Karpas-422 (cell line): ENCODE measurements around the gene MAP3K10. TPM values are rescaled to one million over a fixed set of nuclear protein-coding genes. Genes with fewer than 3 reads are reported as not detected.

ENCODE experiments used
- DNase-seq: peaks from one replicate; pipeline ENCODE4 v3.0.0-alpha.2; 2015
- H2AFZ ChIP-seq: fragments of 200-600 bp; sonication (generic); 2 replicates; pipeline ENCODE4 v1.6.1; 2014; ENCODE audit warnings: antibody characterized with exemption, low read length, mixed read lengths
- H3K27ac ChIP-seq: fragments of 200-600 bp; sonication (generic); 2 replicates; pipeline ENCODE4 v1.5.1; 2014; ENCODE audit warnings: mild to moderate bottlenecking, low read length, moderate library complexity
- H3K27me3 ChIP-seq: fragments of 200-600 bp; sonication (generic); 2 replicates; pipeline ENCODE4 v1.6.1; 2014; ENCODE audit warnings: low read length, mixed read lengths
- H3K36me3 ChIP-seq: fragments of 200-600 bp; sonication (generic); 2 replicates; pipeline ENCODE4 v1.6.1; 2014; ENCODE audit warnings: low read length, mixed read lengths; ENCODE audit not compliant: insufficient read depth
- H3K4me1 ChIP-seq: fragments of 200-600 bp; sonication (generic); 2 replicates; pipeline ENCODE4 v1.6.1; 2014; ENCODE audit warnings: mild to moderate bottlenecking, low read length, mixed read lengths
- H3K4me2 ChIP-seq: fragments of 200-600 bp; sonication (generic); 2 replicates; pipeline ENCODE4 v1.6.1; 2014; ENCODE audit warnings: low read length, low read depth, mild to moderate bottlenecking; ENCODE audit not compliant: poor library complexity, severe bottlenecking
- H3K4me3 ChIP-seq: fragments of 200-600 bp; sonication (generic); 2 replicates; pipeline ENCODE4 v1.5.1; 2014; ENCODE audit warnings: mild to moderate bottlenecking, antibody characterized with exemption, low read length, mixed read lengths
- H3K79me2 ChIP-seq: fragments of 200-600 bp; sonication (generic); 2 replicates; pipeline ENCODE4 v1.6.1; 2014; ENCODE audit warnings: mild to moderate bottlenecking, low read length, mixed read lengths
- H3K9ac ChIP-seq: fragments of 200-600 bp; sonication (generic); 2 replicates; pipeline ENCODE4 v1.6.0; 2014; ENCODE audit warnings: low read length
- H3K9me2 ChIP-seq: fragments of 200-600 bp; sonication (generic), shearing (Covaris generic); replicated peaks from 2 replicates; pipeline ENCODE4 v1.6.0; 2014; ENCODE audit warnings: mild to moderate bottlenecking, low read length, moderate library complexity; ENCODE audit not compliant: insufficient read depth
- H3K9me3 ChIP-seq: fragments of 300-700, 200-600 bp; sonication (generic); 2 replicates; pipeline ENCODE4 v1.6.1; 2014; ENCODE audit warnings: low read length, mixed read lengths
- H4K20me1 ChIP-seq: fragments of 200-600 bp; sonication (generic); 2 replicates; pipeline ENCODE4 v1.6.1; 2014; ENCODE audit warnings: mild to moderate bottlenecking, antibody characterized with exemption, low read length, low read depth; ENCODE audit not compliant: insufficient read depth
- total RNA-seq: library from RNA; depleted of rRNA; stranded (reverse); fragments of >200 nt; shearing (Covaris generic); gene quantifications from 2 replicates; pipeline ENCODE4 v1.2.3, GENCODE V29; 2014; ENCODE audit warnings: low replicate concordance

MAP3K10 gene
- total RNA-seq, 1 experiment from 2014 or later, result 7.6 TPM

DNA sequence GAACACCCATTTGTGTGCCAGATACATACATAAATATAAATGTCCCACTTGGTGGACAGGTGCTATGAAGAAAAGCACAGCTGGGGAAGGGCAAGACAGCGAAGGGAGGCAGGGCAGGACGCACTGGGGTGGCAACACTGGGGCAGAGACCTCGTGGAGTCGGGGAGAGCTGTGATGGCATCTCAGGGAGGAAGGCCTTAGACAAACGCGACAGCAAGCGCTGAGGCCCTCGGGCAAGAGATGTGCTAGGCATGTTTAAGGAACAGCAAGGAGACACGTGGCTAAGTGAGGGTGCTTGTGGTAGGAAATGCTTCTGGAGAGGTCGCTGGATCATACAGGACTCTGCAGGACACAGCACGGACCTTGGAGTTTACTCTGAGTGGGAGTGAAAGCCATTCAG, 58.6 kb downstream of the MAP3K10 start:
- H3K36me3 ChIP-seq, result peaks cover 12% of the 10 kb centered on the region
- no peak overlapping the region for H3K27ac ChIP-seq
- no peak overlapping the region for H3K4me2 ChIP-seq
- no peak overlapping the region for H2AFZ ChIP-seq
- H3K4me3 ChIP-seq, result no peak overlapping the region
- peaks cover 84% of the 10 kb centered on the region for H3K79me2 ChIP-seq
- H3K4me1 ChIP-seq, result no peaks in the 10 kb centered on the region
- H4K20me1 ChIP-seq, result 0 out of 2 replicates have a peak, but pooled peaks cover 5% of the 10 kb centered on the region
- no peak overlapping the region for H3K9ac ChIP-seq
- H3K9me3 ChIP-seq, result no peaks in the 10 kb centered on the region
- no peaks in the 10 kb centered on the region for H3K9me2 ChIP-seq
- H3K27me3 ChIP-seq, result no peaks in the 10 kb centered on the region
- DNase-seq, result no peak

DNA sequence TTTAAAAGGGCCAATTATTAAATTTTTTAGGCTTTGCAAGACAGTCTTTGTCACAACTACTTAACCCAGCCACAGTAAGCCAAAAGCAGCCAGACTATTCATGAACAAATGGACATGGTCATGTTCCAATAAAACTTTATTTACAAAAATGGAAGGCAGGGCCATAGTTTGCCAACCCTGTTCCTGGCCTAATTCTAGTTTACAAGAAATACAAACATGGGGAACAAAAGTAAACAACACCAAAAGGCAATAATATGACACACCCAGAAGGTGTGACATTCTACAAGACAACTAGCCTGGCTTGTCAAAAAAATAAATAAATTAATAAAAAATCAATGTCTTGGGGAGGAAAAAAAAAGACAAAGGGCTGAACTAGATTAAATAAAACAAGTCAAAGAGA, 60.0 kb downstream of the MAP3K10 start:
- Histone ChIP-seq H3K4me3 (no peak overlapping the region), H3K9me3 (no peaks in the 10 kb centered on the region), H3K27me3 (no peaks in the 10 kb centered on the region), H3K27ac (no peak overlapping the region), H3K4me2 (no peak overlapping the region), H3K4me1 (no peaks in the 10 kb centered on the region), H3K79me2 (peaks cover 79% of the 10 kb centered on the region), H3K9ac (no peak overlapping the region), H2AFZ (no peak overlapping the region), H4K20me1 (0 out of 2 replicates have a peak, but pooled peaks cover 4% of the 10 kb centered on the region), H3K9me2 (no peaks in the 10 kb centered on the region), H3K36me3 (peaks cover 17% of the 10 kb centered on the region)
- DNase-seq, result no peak

DNA sequence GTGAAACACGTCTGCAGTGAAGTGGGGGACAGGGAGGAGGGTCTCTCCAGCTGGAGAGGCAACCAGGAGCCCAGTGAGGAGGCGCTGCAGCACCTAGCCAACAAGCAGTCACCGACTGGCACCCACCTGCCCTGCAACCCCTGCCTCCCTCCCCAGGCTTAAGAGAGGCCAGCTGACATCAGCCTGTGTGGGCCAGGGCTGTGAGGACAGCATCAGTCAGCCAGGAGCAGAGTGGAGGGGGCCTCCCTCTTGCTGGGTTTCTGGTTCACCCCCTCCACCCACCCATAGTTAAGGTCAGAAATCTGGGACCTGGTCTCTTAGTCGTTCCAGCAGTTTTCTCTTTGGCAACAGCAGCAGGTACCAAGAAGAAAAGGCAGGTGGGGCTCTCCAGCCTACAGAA, 60.8 kb downstream of the MAP3K10 start:
- H3K4me2 ChIP-seq, result no peak overlapping the region
- no peak overlapping the region for H2AFZ ChIP-seq
- no peak overlapping the region for H3K27ac ChIP-seq
- H3K4me3 ChIP-seq, result no peak overlapping the region
- H3K27me3 ChIP-seq, result no peaks in the 10 kb centered on the region
- peaks cover 17% of the 10 kb centered on the region for H3K36me3 ChIP-seq
- H4K20me1 ChIP-seq, result no peaks in the 10 kb centered on the region
- no peak overlapping the region for H3K9ac ChIP-seq
- peaks cover 77% of the 10 kb centered on the region for H3K79me2 ChIP-seq
- no peaks in the 10 kb centered on the region for H3K4me1 ChIP-seq
- no peaks in the 10 kb centered on the region for H3K9me2 ChIP-seq
- no peak for DNase-seq
- no peaks in the 10 kb centered on the region for H3K9me3 ChIP-seq

DNA sequence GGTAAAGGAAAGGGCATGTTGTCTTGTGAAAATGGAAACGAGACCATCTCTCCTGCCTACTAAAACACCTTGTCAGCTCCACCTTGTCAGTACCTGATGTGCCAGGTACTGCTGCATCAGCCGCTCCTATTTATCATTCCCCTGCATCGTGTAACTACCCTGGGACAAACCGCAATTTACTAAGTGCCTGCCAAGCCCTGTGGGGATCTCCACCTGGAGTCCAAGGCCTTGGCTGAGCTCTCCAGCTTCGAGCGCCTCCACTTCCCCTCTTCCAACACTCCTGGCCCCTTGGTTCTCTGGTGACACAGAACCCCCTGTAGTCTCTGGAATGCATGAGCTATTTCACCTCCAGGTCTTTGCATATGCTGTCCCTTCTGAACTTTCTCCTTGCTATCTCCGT, 61.2 kb downstream of the MAP3K10 start:
- Histone ChIP-seq H3K9me3 (no peaks in the 10 kb centered on the region), H4K20me1 (no peaks in the 10 kb centered on the region), H3K9ac (no peak overlapping the region), H3K4me2 (no peak overlapping the region), H3K27me3 (no peaks in the 10 kb centered on the region), H3K36me3 (peaks cover 17% of the 10 kb centered on the region), H3K4me3 (no peak overlapping the region), H3K9me2 (no peaks in the 10 kb centered on the region), H3K4me1 (peaks cover 1% of the 10 kb centered on the region; the same call in 1 of the 2 replicates), H2AFZ (no peak overlapping the region), H3K27ac (no peak overlapping the region), H3K79me2 (peaks cover 77% of the 10 kb centered on the region)
- no peak for DNase-seq

DNA sequence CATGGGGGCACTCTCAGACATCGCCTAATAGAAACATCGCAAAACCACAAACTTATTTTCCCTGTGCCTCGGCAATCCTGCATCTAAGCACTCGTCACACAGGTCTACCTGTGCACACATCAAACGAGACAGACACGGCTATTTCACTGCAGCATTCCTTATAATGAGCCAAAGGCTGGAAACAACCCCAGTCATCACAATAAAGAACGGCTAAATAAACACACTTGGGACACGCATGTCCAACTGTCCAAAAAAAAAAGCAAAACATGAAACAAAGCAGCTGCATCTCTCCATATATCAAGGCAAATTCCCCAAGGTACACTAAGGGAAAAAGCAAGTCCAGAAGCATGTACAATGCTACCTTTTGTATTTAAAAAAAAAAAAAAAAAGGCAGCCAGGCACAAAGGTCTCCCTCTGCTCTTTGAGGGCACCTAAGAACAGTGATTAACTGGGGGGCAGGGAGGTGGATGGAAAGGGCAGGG, 62.4 kb downstream of the MAP3K10 start:
- Histone ChIP-seq H3K4me2 (no peak overlapping the region), H3K9me3 (no peaks in the 10 kb centered on the region), H3K4me3 (no peak overlapping the region), H3K9me2 (no peaks in the 10 kb centered on the region), H3K27ac (no peak overlapping the region), H2AFZ (no peak overlapping the region), H3K9ac (no peak overlapping the region), H3K79me2 (peaks cover 79% of the 10 kb centered on the region), H3K4me1 (peaks cover 4% of the 10 kb centered on the region; the same call in 1 of the 2 replicates), H3K36me3 (peaks cover 20% of the 10 kb centered on the region), H3K27me3 (no peaks in the 10 kb centered on the region), H4K20me1 (0 out of 2 replicates have a peak, but pooled peaks cover 4% of the 10 kb centered on the region)
- DNase-seq, result no peak

DNA sequence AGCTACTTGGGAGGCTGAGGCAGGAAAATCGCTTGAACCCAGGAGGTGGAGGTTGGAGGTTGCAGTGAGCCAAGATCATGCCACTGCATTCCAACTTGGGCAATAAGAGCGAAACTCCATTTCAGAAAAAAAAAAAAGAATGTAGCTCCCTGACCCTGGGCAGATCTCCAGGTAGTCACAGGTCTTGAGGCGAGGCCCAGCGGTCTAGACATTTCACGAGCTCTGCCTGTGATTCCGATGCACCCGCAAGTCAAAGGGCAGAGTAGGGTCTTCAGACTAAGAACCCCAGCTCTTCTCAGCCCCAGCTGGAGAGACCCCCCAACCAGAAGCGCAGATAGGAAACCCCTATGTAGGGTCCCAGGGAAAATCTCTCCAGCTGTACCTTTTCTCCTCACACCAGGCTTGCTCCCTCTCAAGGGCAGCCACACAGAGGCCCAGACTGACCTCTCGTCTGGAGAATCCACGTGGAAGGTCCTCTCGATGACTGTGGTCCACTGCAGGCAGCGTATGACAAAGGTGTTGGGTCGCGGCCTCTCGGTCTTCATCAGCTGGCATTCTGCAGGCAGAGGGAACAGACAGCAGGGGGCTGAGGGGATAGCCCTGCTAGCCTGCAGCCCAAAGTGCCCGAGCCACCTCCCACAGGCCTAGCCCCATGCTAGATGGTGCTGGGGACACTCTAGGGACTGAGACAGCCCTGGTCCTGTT, 63.6 kb downstream of the MAP3K10 start:
- Histone ChIP-seq H3K27me3 (no peaks in the 10 kb centered on the region), H3K36me3 (peaks cover 20% of the 10 kb centered on the region), H3K79me2 (peaks cover 82% of the 10 kb centered on the region), H2AFZ (no peak overlapping the region), H3K9me2 (no peaks in the 10 kb centered on the region), H3K4me2 (no peak overlapping the region), H3K9ac (no peak overlapping the region), H3K4me1 (peaks cover 7% of the 10 kb centered on the region), H3K27ac (no peak overlapping the region), H3K9me3 (no peaks in the 10 kb centered on the region), H4K20me1 (0 out of 2 replicates have a peak, but pooled peaks cover 7% of the 10 kb centered on the region), H3K4me3 (no peak overlapping the region)
- DNase-seq, result no peak

DNA sequence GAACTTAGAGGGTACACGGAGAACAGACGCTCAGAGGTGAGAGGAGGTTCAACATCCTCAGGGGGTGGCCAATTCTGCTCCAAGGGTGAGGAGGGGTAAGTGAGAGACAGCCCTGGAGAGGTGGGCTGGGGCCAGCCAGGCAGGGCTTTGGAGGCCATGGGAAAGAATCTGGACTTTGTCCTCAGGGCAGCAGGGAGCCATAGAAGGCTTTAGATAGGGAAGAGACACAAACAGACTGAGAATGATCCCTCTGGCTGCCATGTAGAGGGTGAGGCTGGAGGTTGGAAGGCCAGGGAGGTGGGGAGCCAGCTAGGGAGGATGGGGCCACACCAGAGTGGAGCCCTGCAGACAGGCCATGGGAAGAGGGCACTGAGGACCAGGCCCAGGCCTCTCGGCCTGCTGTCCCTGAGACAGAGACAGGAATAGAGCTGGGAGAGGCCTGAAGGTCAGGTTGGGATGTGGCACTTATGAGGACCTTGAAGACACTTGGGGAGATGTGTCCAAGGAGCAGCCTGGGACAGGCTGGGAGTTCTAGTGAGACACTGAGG, 64.5 kb downstream of the MAP3K10 start:
- Histone ChIP-seq H3K36me3 (peaks cover 18% of the 10 kb centered on the region), H3K4me2 (no peak overlapping the region)

DNA sequence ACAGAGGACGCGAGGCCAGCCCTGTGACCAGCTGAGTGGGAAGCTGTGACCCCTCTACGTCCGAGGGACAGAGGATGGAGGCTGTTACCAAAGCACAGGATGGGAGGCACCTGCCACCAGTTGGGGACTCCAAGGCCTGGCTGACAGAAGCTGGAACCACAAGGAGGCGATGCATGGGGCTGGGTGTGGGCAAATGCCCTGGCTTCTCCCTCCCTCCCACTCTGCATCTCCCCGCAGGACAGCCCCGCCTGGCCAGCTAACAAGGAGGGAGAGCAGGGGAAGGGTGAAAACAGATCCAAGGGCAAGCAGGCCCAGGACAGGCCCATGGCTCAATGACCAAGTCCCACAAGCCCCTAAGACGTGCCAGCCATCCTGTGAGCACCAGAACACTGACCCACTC, 65.3 kb downstream of the MAP3K10 start:
- H3K9me3 ChIP-seq, result no peaks in the 10 kb centered on the region
- H3K27me3 ChIP-seq, result no peaks in the 10 kb centered on the region
- no peak overlapping the region for H3K4me2 ChIP-seq
- H3K4me1 ChIP-seq, result peaks cover 7% of the 10 kb centered on the region
- 0 out of 2 replicates have a peak, but pooled peaks cover 7% of the 10 kb centered on the region for H4K20me1 ChIP-seq
- no peaks in the 10 kb centered on the region for H3K9me2 ChIP-seq
- H3K27ac ChIP-seq, result no peak overlapping the region
- H3K4me3 ChIP-seq, result no peak overlapping the region
- H3K79me2 ChIP-seq, result peaks cover 80% of the 10 kb centered on the region
- H3K9ac ChIP-seq, result no peak overlapping the region
- H2AFZ ChIP-seq, result no peak overlapping the region
- DNase-seq, result no peak
- H3K36me3 ChIP-seq, result peaks cover 16% of the 10 kb centered on the region

More for the DNA sequence above, 64.5 kb downstream of the MAP3K10 start:
- Histone ChIP-seq H3K4me3 (no peak overlapping the region), H2AFZ (no peak overlapping the region), H3K27me3 (no peaks in the 10 kb centered on the region), H3K9me3 (no peaks in the 10 kb centered on the region), H3K79me2 (peaks cover 80% of the 10 kb centered on the region), H3K4me1 (peaks cover 7% of the 10 kb centered on the region), H3K27ac (no peak overlapping the region), H3K9me2 (no peaks in the 10 kb centered on the region), H4K20me1 (0 out of 2 replicates have a peak, but pooled peaks cover 7% of the 10 kb centered on the region), H3K9ac (no peak overlapping the region)
- DNase-seq, result no peak
